ENCODE results near the gene WDR27. TPM values are rescaled to one million over a fixed set of nuclear protein-coding genes. Genes with fewer than 3 reads are reported as not detected.
A peak's percentile ranks its signal among the peaks of the same experiment; 100 is the strongest.

Gene WDR27
- total RNA-seq, 6 donors from 2014 or later = 20.1 to 80.7 (median 40.3) TPM

GRCh38 chr6:169624785-169625184, 77.0 kb downstream of the WDR27 start:
- Histone ChIP-seq H3K27me3 (no peaks in the 10 kb centered on the region), H3K27ac (no peak overlapping the region), H3K4me1 (no peaks in the 10 kb centered on the region), H3K4me3 (no peak overlapping the region), H3K9me3 (no peaks in the 10 kb centered on the region), H3K36me3 (peaks cover 0 to 32% (median 11%) of the 10 kb centered on the region in 4 donors)
- no peak for ATAC-seq (ENCODE audit: low FRiP score in 2 of 2)
- 91 to 93% methylated on average over 7 to 11 of the region's 11 CpGs for WGBS, 2 donors
- no peak for TF ChIP-seq POLR2A (IDR thresholded peaks at IDR 0.05)
- no peak for TF ChIP-seq CTCF (IDR thresholded peaks at IDR 0.05)
- no peak for TF ChIP-seq EP300 (IDR thresholded peaks at IDR 0.05)
- no peak for TF ChIP-seq POLR2AphosphoS5 (IDR thresholded peaks at IDR 0.05)
- peak in 1 of 2 donors; percentile 51 for DNase-seq

GRCh38 chr6:169623975-169624374, 77.9 kb downstream of the WDR27 start:
- WGBS, 2 donors = 90 to 96% methylated on average over 17 to 22 of the region's 22 CpGs
- ATAC-seq (ENCODE audit: low FRiP score in 2 of 2) = no peak
- peak in 1 of 2 donors; percentile 61 for DNase-seq

DNA sequence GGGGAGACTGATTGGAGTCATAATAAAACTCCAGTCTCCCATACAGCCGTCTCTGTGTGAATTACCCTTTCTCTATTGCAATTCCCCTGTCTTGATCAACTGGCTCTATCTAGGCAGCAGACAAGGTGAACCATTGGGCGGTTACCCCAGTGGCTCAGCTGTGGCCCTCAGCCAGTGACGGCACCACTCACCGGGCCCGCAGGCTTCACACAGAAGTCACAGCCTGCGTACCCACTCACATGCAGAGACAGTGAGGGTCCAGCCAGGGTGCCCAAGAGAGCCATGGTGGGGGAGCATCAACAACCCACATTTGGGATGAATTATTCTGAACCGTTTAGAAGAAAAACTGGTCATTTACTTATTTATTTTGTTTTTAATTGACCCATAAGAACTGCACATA, 78.5 kb downstream of the WDR27 start:
- Histone ChIP-seq H3K27me3 (no peaks in the 10 kb centered on the region), H3K9me3 (no peaks in the 10 kb centered on the region), H3K36me3 (peaks cover 0 to 32% (median 11%) of the 10 kb centered on the region in 4 donors), H3K27ac (no peak overlapping the region), H3K4me3 (no peak overlapping the region), H3K4me1 (no peaks in the 10 kb centered on the region)
- DNase-seq (no peak), ATAC-seq (ENCODE audit: low FRiP score in 2 of 2) (no peak)
- WGBS, 2 donors = 94 to 95% methylated on average over 6 to 7 of the region's 7 CpGs
- TF ChIP-seq EP300 (IDR thresholded peaks at IDR 0.05) = no peak
- TF ChIP-seq POLR2A (IDR thresholded peaks at IDR 0.05) = no peak
- no peak for TF ChIP-seq POLR2AphosphoS5 (IDR thresholded peaks at IDR 0.05)
- TF ChIP-seq CTCF (IDR thresholded peaks at IDR 0.05) = no peak

More at GRCh38 chr6:169623975-169624374, 77.9 kb downstream of the WDR27 start:
- TF ChIP-seq CTCF (IDR thresholded peaks at IDR 0.05) (no peak), POLR2AphosphoS5 (IDR thresholded peaks at IDR 0.05) (no peak), EP300 (IDR thresholded peaks at IDR 0.05) (no peak), POLR2A (IDR thresholded peaks at IDR 0.05) (no peak)
- Histone ChIP-seq H3K36me3 (peaks cover 0 to 32% (median 11%) of the 10 kb centered on the region in 4 donors), H3K4me1 (no peaks in the 10 kb centered on the region), H3K9me3 (no peaks in the 10 kb centered on the region), H3K27ac (no peak overlapping the region), H3K4me3 (no peak overlapping the region), H3K27me3 (no peaks in the 10 kb centered on the region)

DNA sequence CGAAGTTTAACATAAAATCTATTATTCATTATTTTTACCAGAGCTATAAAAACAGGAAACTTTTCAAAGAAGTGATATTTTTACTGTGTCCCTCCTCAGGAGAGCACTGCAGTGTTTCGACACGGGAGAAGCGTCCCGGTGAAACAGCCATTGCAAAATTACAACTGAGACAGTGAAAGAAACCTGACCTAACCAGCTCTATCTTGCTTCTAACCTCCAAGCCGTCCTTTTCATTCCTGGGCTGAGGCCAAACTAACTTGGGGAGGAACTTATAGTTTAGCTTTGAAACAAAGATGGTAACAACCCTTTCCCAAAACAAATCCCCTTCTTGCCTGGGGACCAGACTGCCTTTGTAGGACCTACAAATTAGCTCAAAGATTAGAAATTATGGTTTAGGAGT, 79.2 kb downstream of the WDR27 start:
- Histone ChIP-seq H3K9me3 (no peaks in the 10 kb centered on the region), H3K4me3 (no peak overlapping the region), H3K36me3 (peaks cover 0 to 30% (median 11%) of the 10 kb centered on the region in 4 donors), H3K27ac (no peak overlapping the region), H3K4me1 (no peaks in the 10 kb centered on the region), H3K27me3 (no peaks in the 10 kb centered on the region)
- no peak for TF ChIP-seq POLR2A (IDR thresholded peaks at IDR 0.05)
- DNase-seq (no peak), ATAC-seq (ENCODE audit: low FRiP score in 2 of 2) (no peak)
- WGBS, 2 donors = 59 to 65% methylated on average over 6 of the region's 6 CpGs

DNA sequence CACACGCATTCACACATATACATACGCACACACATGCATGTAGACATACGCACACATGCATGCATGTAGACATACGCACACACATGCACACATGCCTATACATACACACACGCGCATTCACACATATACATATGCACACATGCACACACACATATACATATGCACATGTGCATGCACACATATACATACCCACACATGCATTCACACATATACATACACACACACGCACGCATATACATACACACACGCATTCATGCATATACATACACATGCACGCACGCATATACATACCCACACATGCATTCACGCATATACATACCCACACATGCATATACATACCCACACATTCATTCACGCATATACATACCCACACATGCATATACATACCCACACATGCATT, 80.5 kb downstream of the WDR27 start:
- Histone ChIP-seq H3K27ac (no peak overlapping the region), H3K27me3 (no peaks in the 10 kb centered on the region), H3K36me3 (peaks cover 0 to 22% (median 9%) of the 10 kb centered on the region in 4 donors), H3K4me3 (no peak overlapping the region), H3K9me3 (no peaks in the 10 kb centered on the region), H3K4me1 (no peaks in the 10 kb centered on the region)
- 88 to 92% methylated on average over 13 of the region's 13 CpGs for WGBS, 2 donors
- ATAC-seq (ENCODE audit: low FRiP score in 2 of 2) (no peak), DNase-seq (no peak)
- TF ChIP-seq EP300 (IDR thresholded peaks at IDR 0.05) (no peak), POLR2AphosphoS5 (IDR thresholded peaks at IDR 0.05) (no peak)
